SU-DHL-6 (cell line): ENCODE data around the gene KMT5C.

Experiments used
- CTCF ChIP-seq: fragments of 200-600 bp; sonication (generic); IDR thresholded peaks from one replicate; pipeline ENCODE4 v1.5.1; 2017; ENCODE audit warnings: antibody characterized with exemption, mild to moderate bottlenecking, low read length, moderate library complexity; ENCODE audit not compliant: insufficient read depth, poor library complexity, severe bottlenecking
- EZH2phosphoT487 ChIP-seq: fragments of 200-600 bp; sonication (generic), shearing (Covaris generic); conservative IDR thresholded peaks from 2 replicates; pipeline ENCODE4 v1.6.1; 2018; ENCODE audit warnings: mild to moderate bottlenecking, antibody characterized with exemption, low read length, moderate library complexity, mixed read lengths

GRCh38 chr19:55302318-55302703 lies 37.4 kb upstream of the KMT5C start:
- TF ChIP-seq CTCF (no peak), EZH2phosphoT487 (no peak)
